GM12865 (cell line): Measurements from ENCODE around the gene TCP1.

Experiments used
- DNase-seq: peaks from one replicate; pipeline ENCODE4 v3.0.0; 2010; ENCODE audit warnings: low read depth
- H3K4me3 ChIP-seq: 2 replicates; pipeline ENCODE4 v1.5.1; 2011; ENCODE audit warnings: mild to moderate bottlenecking, low read depth, low read length, control low read depth
- CTCF ChIP-seq: IDR thresholded peaks from 2 replicates; pipeline ENCODE4 v1.5.1; 2011; ENCODE audit warnings: low read length, control low read depth, low read depth, inconsistent platforms; ENCODE audit not compliant: insufficient read depth; ENCODE audit errors: missing control alignments

TCP1 gene

GRCh38 chr6:159790956-159791598, 1.7 kb upstream of the TCP1 start:
- H3K4me3 ChIP-seq, result peak overlapping the region; percentile 91
- TF ChIP-seq CTCF, result no peak
- DNase-seq, result peak; percentile 47

- no peak for TF ChIP-seq CTCF
- peak within 1 kb of the TSS; percentile 91 for H3K4me3 ChIP-seq
- peak; percentile 99 for DNase-seq
Observed at GRCh38 chr6:159790149-159790955, 950 bp upstream of the TCP1 start, which contains the start of gene MRPL18. TSS of gene MRPL18 (plus strand) at chr6:159790467. CDS start at chr6:159790588, 121 bp downstream.

- TF ChIP-seq CTCF, result no peak
- DNase-seq, result peak; percentile 72
- peak overlapping the region; percentile 91 for H3K4me3 ChIP-seq
Observed at GRCh38 chr6:159788753-159789376, 537 bp downstream of the TCP1 start.

- DNase-seq, result peak; percentile 34
- no peak for TF ChIP-seq CTCF
- H3K4me3 ChIP-seq, result peak overlapping the region; percentile 91
Observed at GRCh38 chr6:159788276-159788675, 1.1 kb downstream of the TCP1 start.

DNA sequence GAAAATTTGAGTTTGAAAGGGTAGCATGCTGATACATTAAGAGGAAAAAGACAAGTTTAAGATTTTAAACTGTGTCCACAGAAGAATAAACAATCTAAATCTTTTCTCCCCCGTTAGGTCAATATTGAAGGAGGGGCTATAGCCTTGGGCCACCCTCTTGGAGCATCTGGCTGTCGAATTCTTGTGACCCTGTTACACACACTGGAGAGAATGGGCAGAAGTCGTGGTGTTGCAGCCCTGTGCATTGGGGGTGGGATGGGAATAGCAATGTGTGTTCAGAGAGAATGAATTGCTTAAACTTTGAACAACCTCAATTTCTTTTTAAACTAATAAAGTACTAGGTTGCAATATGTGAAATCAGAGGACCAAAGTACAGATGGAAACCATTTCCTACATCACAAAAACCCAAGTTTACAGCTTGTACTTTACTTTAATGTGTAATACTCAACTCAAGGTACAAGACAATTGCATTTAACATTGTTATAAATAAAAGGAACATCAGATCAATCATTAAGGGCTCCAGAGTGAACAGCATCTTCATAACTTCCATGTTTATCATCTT, 10.8 kb downstream of the TCP1 start:
- no peak for DNase-seq
- no peak for TF ChIP-seq CTCF
- no peak overlapping the region for H3K4me3 ChIP-seq

DNA sequence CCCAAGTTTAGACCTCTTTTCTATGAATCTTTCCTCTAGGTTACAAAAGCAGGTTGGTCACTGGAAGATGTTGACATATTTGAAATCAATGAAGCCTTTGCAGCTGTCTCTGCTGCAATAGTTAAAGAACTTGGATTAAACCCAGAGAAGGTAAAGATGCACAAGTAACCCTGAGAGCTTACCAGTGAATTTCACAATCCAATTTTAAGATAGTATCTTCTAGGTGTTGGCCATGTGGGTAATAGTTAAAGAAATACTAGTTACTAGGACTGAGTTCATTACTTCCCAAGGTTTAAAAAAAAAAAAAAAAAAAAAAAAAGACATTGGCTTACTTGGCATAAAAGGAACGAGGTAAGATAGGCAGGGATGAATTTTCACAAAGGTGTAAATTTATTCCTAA, 11.3 kb downstream of the TCP1 start:
- H3K4me3 ChIP-seq, result no peak overlapping the region
- TF ChIP-seq CTCF, result no peak
- DNase-seq, result no peak
